Measurements from ENCODE around the gene PRR35. TPM values are rescaled to one million over a fixed set of nuclear protein-coding genes. Genes with fewer than 3 reads are reported as not detected.

The PRR35 gene
- total and polyA plus RNA-seq, 2 donors (not counting 3 experiments of a cell fraction or from before 2014, with no cell fraction given): not detected

DNA sequence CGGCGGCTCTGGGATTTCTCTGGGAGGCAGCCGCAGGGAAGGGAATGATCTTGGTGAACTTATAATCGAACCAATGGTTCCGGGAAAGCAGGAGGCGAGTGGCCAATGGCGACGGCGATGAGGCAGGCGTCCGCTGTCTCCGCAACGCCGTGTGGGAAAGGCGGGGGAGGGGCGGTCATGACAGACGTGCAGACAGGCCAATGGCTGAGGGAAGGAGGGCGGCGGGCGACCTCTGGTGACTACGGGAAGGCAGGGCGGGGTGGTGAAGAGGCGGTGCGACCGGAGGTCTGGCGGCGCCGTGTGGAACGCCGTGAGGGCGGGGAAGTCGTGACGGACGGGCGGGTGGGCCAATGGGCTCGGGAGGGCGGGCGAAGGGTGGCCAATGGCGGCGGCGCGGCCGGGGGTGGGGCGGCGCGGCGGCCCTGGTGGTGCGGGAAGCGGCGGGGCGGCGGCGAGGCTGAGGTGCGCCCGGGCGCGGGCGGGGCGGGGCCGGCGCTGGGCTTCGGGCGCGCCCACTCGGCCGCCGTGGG lies 29.5 kb downstream of the PRR35 start, which contains the start of gene RAB40C:
Gene RAB40C (plus strand): TSS at position 409 of the 530 bp plus-strand sequence. CDS start 226 bp downstream, outside the sequence.
- no peaks in the 10 kb centered on the region for H4K20me1 ChIP-seq (replicated peaks; ENCODE audit: control insufficient read depth, extremely low read depth, insufficient read depth, low read length)
- peaks cover 24% of the 10 kb centered on the region for H3K79me2 ChIP-seq (ENCODE audit: control insufficient read depth, insufficient read depth, low read length)
- peak within 1 kb of the TSS; percentile 24 to 79 (median 54) for H3K4me3 ChIP-seq (replicated peaks in 1 of 3; ENCODE audit: insufficient read depth in 1 of 3, low read depth in 1 of 3, low read length in 3 of 3)
- peak within 1 kb of the TSS; percentile 78 for H2AFZ ChIP-seq (ENCODE audit: low read depth, low read length)
- dilution Hi-C loops (cut with MboI; ENCODE audit: extremely low pct_ligation_motif_present, low sequenced_read_pairs): no loop called here
- intact Hi-C loops (cut with micrococcal nuclease): loop anchor here (1.0 to 5.0 kb wide), 5 partner anchors 37 to 197 kb away; partner anchors contain the start of genes METTL26 and RHOT2
- no peaks in the 10 kb centered on the region for H3K27me3 ChIP-seq (ENCODE audit: control insufficient read depth in 2 of 2, insufficient read depth in 2 of 2, low read length in 2 of 2)
- H3K9ac ChIP-seq (replicated peaks; ENCODE audit: extremely low read depth, insufficient read depth, low read length): peak within 1 kb of the TSS; percentile 72
- no peaks in the 10 kb centered on the region for H3K9me1 ChIP-seq (replicated peaks; ENCODE audit: control insufficient read depth, extremely low read depth, insufficient read depth, low read length)
- peak; percentile 98 for FAIRE-seq
- ChIA-PET POLR2A (no interaction called here), CTCF (interaction anchor here (0.8 to 1.2 kb wide), 9 partner anchors 10 to 61 kb away, joined by 3 to 8 read pairs (median 3); partner anchors contain the start of gene METTL26)
- BruUV-seq (replicated peaks): no TSS peak
- peak; percentile 97 for DNase-seq (ENCODE audit: low read depth, low spot score)
- peak within 1 kb of the TSS; percentile 68 for H3K27ac ChIP-seq (ENCODE audit: insufficient read depth, low read depth, low read length)
- H3K4me1 ChIP-seq (ENCODE audit: control insufficient read depth, extremely low read depth, insufficient read depth, low read length): peaks cover 16% of the 10 kb centered on the region
- peak within 1 kb of the TSS; percentile 53 for H3K4me2 ChIP-seq (ENCODE audit: insufficient read depth, low read length)
- no peaks in the 10 kb centered on the region for H3K9me3 ChIP-seq (replicated peaks; ENCODE audit: control insufficient read depth, insufficient read depth, low read length)
- peak; percentile 43 for TF ChIP-seq POLR2AphosphoS5 (IDR thresholded peaks at IDR 0.05; ENCODE audit: insufficient read depth, low read depth, low read length)
- TF ChIP-seq, protein P1, sequence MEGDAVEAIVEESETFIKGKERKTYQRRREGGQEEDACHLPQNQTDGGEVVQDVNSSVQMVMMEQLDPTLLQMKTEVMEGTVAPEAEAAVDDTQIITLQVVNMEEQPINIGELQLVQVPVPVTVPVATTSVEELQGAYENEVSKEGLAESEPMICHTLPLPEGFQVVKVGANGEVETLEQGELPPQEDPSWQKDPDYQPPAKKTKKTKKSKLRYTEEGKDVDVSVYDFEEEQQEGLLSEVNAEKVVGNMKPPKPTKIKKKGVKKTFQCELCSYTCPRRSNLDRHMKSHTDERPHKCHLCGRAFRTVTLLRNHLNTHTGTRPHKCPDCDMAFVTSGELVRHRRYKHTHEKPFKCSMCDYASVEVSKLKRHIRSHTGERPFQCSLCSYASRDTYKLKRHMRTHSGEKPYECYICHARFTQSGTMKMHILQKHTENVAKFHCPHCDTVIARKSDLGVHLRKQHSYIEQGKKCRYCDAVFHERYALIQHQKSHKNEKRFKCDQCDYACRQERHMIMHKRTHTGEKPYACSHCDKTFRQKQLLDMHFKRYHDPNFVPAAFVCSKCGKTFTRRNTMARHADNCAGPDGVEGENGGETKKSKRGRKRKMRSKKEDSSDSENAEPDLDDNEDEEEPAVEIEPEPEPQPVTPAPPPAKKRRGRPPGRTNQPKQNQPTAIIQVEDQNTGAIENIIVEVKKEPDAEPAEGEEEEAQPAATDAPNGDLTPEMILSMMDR (IDR thresholded peaks at IDR 0.05; ENCODE audit: extremely low read depth in 1 of 2, insufficient read depth in 1 of 2, low read depth in 1 of 2, low read length in 2 of 2): peak in 1 of 2 donors; percentile 16
- TF ChIP-seq, protein P2, sequence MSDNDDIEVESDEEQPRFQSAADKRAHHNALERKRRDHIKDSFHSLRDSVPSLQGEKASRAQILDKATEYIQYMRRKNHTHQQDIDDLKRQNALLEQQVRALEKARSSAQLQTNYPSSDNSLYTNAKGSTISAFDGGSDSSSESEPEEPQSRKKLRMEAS (IDR thresholded peaks at IDR 0.05; ENCODE audit: insufficient read depth, insufficient read length): no peak
- peaks cover 0 to 3% of the 10 kb centered on the region in 2 experiments for H3K36me3 ChIP-seq (ENCODE audit: control insufficient read depth in 2 of 2, extremely low read depth in 1 of 2, insufficient read depth in 2 of 2, low read length in 2 of 2)

Data from endothelial cell of umbilical vein (primary cell).